PFSK-1 (cell line): ENCODE results near the gene TSPAN4.

ENCODE experiments used
- POLR2AphosphoS5 ChIP-seq: IDR thresholded peaks from 2 replicates; pipeline ENCODE4 v1.6.1; 2012; ENCODE audit warnings: low read depth, mild to moderate bottlenecking, control low read depth, low read length, moderate library complexity
- TF ChIP-seq, protein P1 (sequence below), 2 experiments: IDR thresholded peaks; 2 replicates each; pipeline versions ENCODE4 v1.6.1 to v1.8.0; 2011 to 2012; ENCODE audit warnings: low read depth in 2 of 2, low read length in 2 of 2, control low read depth in 1 of 2, inconsistent platforms in 1 of 2, mild to moderate bottlenecking in 1 of 2, moderate library complexity in 1 of 2; ENCODE audit not compliant: insufficient read depth in 1 of 2

GRCh38 chr11:858762-859339 lies 16.2 kb downstream of the TSPAN4 start:
- TF ChIP-seq POLR2AphosphoS5: no peak
- TF ChIP-seq, protein P1, sequence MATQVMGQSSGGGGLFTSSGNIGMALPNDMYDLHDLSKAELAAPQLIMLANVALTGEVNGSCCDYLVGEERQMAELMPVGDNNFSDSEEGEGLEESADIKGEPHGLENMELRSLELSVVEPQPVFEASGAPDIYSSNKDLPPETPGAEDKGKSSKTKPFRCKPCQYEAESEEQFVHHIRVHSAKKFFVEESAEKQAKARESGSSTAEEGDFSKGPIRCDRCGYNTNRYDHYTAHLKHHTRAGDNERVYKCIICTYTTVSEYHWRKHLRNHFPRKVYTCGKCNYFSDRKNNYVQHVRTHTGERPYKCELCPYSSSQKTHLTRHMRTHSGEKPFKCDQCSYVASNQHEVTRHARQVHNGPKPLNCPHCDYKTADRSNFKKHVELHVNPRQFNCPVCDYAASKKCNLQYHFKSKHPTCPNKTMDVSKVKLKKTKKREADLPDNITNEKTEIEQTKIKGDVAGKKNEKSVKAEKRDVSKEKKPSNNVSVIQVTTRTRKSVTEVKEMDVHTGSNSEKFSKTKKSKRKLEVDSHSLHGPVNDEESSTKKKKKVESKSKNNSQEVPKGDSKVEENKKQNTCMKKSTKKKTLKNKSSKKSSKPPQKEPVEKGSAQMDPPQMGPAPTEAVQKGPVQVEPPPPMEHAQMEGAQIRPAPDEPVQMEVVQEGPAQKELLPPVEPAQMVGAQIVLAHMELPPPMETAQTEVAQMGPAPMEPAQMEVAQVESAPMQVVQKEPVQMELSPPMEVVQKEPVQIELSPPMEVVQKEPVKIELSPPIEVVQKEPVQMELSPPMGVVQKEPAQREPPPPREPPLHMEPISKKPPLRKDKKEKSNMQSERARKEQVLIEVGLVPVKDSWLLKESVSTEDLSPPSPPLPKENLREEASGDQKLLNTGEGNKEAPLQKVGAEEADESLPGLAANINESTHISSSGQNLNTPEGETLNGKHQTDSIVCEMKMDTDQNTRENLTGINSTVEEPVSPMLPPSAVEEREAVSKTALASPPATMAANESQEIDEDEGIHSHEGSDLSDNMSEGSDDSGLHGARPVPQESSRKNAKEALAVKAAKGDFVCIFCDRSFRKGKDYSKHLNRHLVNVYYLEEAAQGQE (IDR thresholded peaks at IDR 0.05; ENCODE audit: insufficient read depth in 1 of 2, low read depth in 2 of 2, low read length in 2 of 2): no peak
